GM13976 (cell line): ENCODE measurements around the gene FBXL15.

Experiments used
- DNase-seq: peaks from one replicate; pipeline ENCODE4 v3.0.0; 2012; ENCODE audit warnings: low spot score
- CTCF ChIP-seq: IDR thresholded peaks from 2 replicates; pipeline ENCODE4 v1.5.1; 2012; ENCODE audit warnings: borderline replicate concordance, mild to moderate bottlenecking; ENCODE audit not compliant: insufficient read depth; ENCODE audit errors: extremely low read depth, missing control alignments, control extremely low read depth
- in situ Hi-C: fragments of 300-500 bp; cut with MboI; formaldehyde crosslinking; loops from one replicate; pipeline ENCODE4 v1.12.0; 2022; ENCODE audit warnings: low sequenced_read_pairs, mixed read lengths, inconsistent platforms; ENCODE audit not compliant: unreplicated experiment

The FBXL15 gene

GRCh38 chr10:102418622-102419268, 1.9 kb upstream of the FBXL15 start, which contains the start of gene PSD:
TSS of gene PSD (minus strand) at chr10:102418785. CDS start at chr10:102417038, 1,747 bp downstream.
- TF ChIP-seq CTCF = no peak
- DNase-seq = no peak
- in situ Hi-C loops = no loop called here

GRCh38 chr10:102419269-102420180, 1.1 kb upstream of the FBXL15 start:
- TF ChIP-seq CTCF = no peak
- peak; percentile 85 for DNase-seq
- in situ Hi-C loops = no loop called here

- no peak for TF ChIP-seq CTCF
- no peak for DNase-seq
- in situ Hi-C loops = no loop called here
These were observed 389 bp upstream of the FBXL15 start for GRCh38 chr10:102420181-102420713.

GRCh38 chr10:102421507-102421756, 796 bp downstream of the FBXL15 start:
- no peak for DNase-seq
- in situ Hi-C loops = no loop called here
- TF ChIP-seq CTCF = no peak

- no peak for TF ChIP-seq CTCF
- in situ Hi-C loops = no loop called here
- no peak for DNase-seq
These were observed 1.3 kb downstream of the FBXL15 start for GRCh38 chr10:102421757-102422512.

GRCh38 chr10:102422545-102423129, 2.0 kb downstream of the FBXL15 start:
- DNase-seq = peak; percentile 79
- in situ Hi-C loops = no loop called here
- peak; percentile 54 for TF ChIP-seq CTCF
